Liver (tissue), 9 donors: Measurements from ENCODE around the gene TRMT10B. TPM values are rescaled to one million over a fixed set of nuclear protein-coding genes. Genes with fewer than 3 reads are reported as not detected.

Experiments
- DNase-seq: peaks from one replicate; pipeline ENCODE4 v3.0.0-alpha.2; 2017; ENCODE audit warnings: low spot score
- H3K27ac ChIP-seq, 2 donors: one replicate each; pipeline ENCODE4 v1.7.0; 2013; ENCODE audit warnings: inconsistent platforms in 2 of 2, low read length in 2 of 2, control low read depth in 1 of 2, low read depth in 1 of 2, mild to moderate bottlenecking in 1 of 2
- H3K27me3 ChIP-seq, 4 donors: one replicate each; pipeline versions ENCODE4 v1.6.1 to v1.7.0; 2013; ENCODE audit warnings: low read length in 3 of 4, inconsistent platforms in 1 of 4, mild to moderate bottlenecking in 1 of 4, moderate library complexity in 1 of 4; ENCODE audit not compliant: control insufficient read depth in 4 of 4, insufficient read depth in 4 of 4
- H3K36me3 ChIP-seq, 4 donors: one replicate each; pipeline versions ENCODE4 v1.6.1 to v1.7.0; 2013; ENCODE audit warnings: low read length in 3 of 4, mild to moderate bottlenecking in 3 of 4, low read depth in 1 of 4, moderate library complexity in 1 of 4; ENCODE audit not compliant: control insufficient read depth in 4 of 4, insufficient read depth in 3 of 4
- H3K4me1 ChIP-seq, 4 donors: one replicate each; pipeline versions ENCODE4 v1.6.1 to v1.7.0; 2013; ENCODE audit warnings: low read length in 3 of 4, mild to moderate bottlenecking in 3 of 4, moderate library complexity in 1 of 4; ENCODE audit not compliant: control insufficient read depth in 4 of 4, insufficient read depth in 4 of 4
- H3K4me3 ChIP-seq, 3 donors: one replicate each; pipeline versions ENCODE4 v1.6.1 to v1.7.0; 2013; ENCODE audit warnings: low read length in 3 of 3, control low read depth in 1 of 3, low read depth in 1 of 3, mild to moderate bottlenecking in 1 of 3
- H3K9ac ChIP-seq, 2 donors: one replicate each; pipeline ENCODE4 v1.7.0; 2013; ENCODE audit warnings: low read length in 2 of 2, mild to moderate bottlenecking in 2 of 2, moderate library complexity in 2 of 2, control low read depth in 1 of 2, low read depth in 1 of 2
- H3K9me3 ChIP-seq, 4 donors: one replicate each; pipeline versions ENCODE4 v1.6.1 to v1.7.0; 2013; ENCODE audit warnings: low read length in 3 of 4; ENCODE audit not compliant: control insufficient read depth in 4 of 4
- EGR1 ChIP-seq, 2 donors: IDR thresholded peaks; 2 replicates each; pipeline ENCODE4 v1.6.1; 2016 to 2018; ENCODE audit warnings: antibody characterized with exemption in 2 of 2, low read depth in 2 of 2
- FOXA1 ChIP-seq: IDR thresholded peaks from 2 replicates; pipeline ENCODE4 v1.6.1; 2016; ENCODE audit warnings: antibody characterized with exemption
- FOXA2 ChIP-seq: IDR thresholded peaks from 2 replicates; pipeline ENCODE4 v1.6.1; 2016; ENCODE audit warnings: antibody characterized with exemption
- GABPA ChIP-seq, 2 donors: IDR thresholded peaks in 1 of 2; conservative IDR thresholded peaks in 1 of 2; 2 replicates each; pipeline ENCODE4 v1.6.1; 2016; ENCODE audit warnings: antibody characterized with exemption in 2 of 2, mild to moderate bottlenecking in 1 of 2, moderate library complexity in 1 of 2
- HNF4A ChIP-seq, 2 donors: conservative IDR thresholded peaks; 2 replicates each; pipeline ENCODE4 v1.6.1; 2016; ENCODE audit warnings: antibody characterized with exemption in 2 of 2, mild to moderate bottlenecking in 2 of 2
- HNF4G ChIP-seq: IDR thresholded peaks from 2 replicates; pipeline ENCODE4 v1.6.1; 2016; ENCODE audit warnings: antibody characterized with exemption
- JUND ChIP-seq, 2 donors: IDR thresholded peaks; 2 replicates each; pipeline ENCODE4 v1.6.1; 2016; ENCODE audit warnings: antibody characterized with exemption in 2 of 2
- NR2F2 ChIP-seq: IDR thresholded peaks from 2 replicates; pipeline ENCODE4 v1.6.1; 2016; ENCODE audit warnings: antibody characterized with exemption
- RAD21 ChIP-seq, 2 donors: IDR thresholded peaks; 2 replicates each; pipeline ENCODE4 v1.6.1; 2016; ENCODE audit warnings: antibody characterized with exemption in 2 of 2, mild to moderate bottlenecking in 2 of 2
- RXRA ChIP-seq, 2 donors: IDR thresholded peaks; 2 replicates each; pipeline ENCODE4 v1.6.1; 2017 to 2018; ENCODE audit warnings: antibody characterized with exemption in 2 of 2, mild to moderate bottlenecking in 1 of 2
- SP1 ChIP-seq: IDR thresholded peaks from 2 replicates; pipeline ENCODE4 v1.6.1; 2018; ENCODE audit warnings: antibody characterized with exemption, mild to moderate bottlenecking
- TAF1 ChIP-seq: conservative IDR thresholded peaks from 2 replicates; pipeline ENCODE4 v1.6.1; 2016; ENCODE audit warnings: antibody characterized with exemption, mild to moderate bottlenecking
- YY1 ChIP-seq: IDR thresholded peaks from 2 replicates; pipeline ENCODE4 v1.6.1; 2016; ENCODE audit warnings: antibody characterized with exemption, mild to moderate bottlenecking
- WGBS: extraction: QIAGEN DNeasy Blood & Tissue Kit; methylation state at CpG from one replicate; pipeline ENCODE4 v1.1.7; 2013; 5-methylcytosine and 5-hydroxymethylcytosine counted together
- polyA plus RNA-seq, 2 donors: library from polyadenylated mRNA; stranded (reverse) in 1 of 2; unstranded in 1 of 2; fragments of 200-250 nt in 1 of 2; fragments of >200 nt in 1 of 2; fragmentation: Nextera tagmentation in 1 of 2; extraction: Ambion mirVana in 1 of 2; gene quantifications; one replicate each; pipeline versions ENCODE4 v1.2.1 to v1.2.3, GENCODE V29; 2013 to 2015
- total RNA-seq, 2 donors: library from RNA; depleted of rRNA; stranded (reverse); fragments of >200 nt; gene quantifications; one replicate each; pipeline ENCODE4 v1.2.3, GENCODE V29; 2014
- TF ChIP-seq, protein P1 (sequence below): IDR thresholded peaks from 2 replicates; pipeline ENCODE4 v1.6.1; 2016; ENCODE audit warnings: antibody characterized with exemption
- TF ChIP-seq, protein P2 (sequence below): IDR thresholded peaks from 2 replicates; pipeline ENCODE4 v1.6.1; 2016; ENCODE audit warnings: antibody characterized with exemption
- TF ChIP-seq, protein P3 (sequence below): fragments of 150-350 bp; IDR thresholded peaks from 2 replicates; pipeline ENCODE4 v1.5.1; 2017; ENCODE audit warnings: improper control_type of control experiment, low read depth, low read length; ENCODE audit not compliant: missing input control
- TF ChIP-seq, protein P4 (sequence below): IDR thresholded peaks from 2 replicates; pipeline ENCODE4 v1.6.1; 2016; ENCODE audit warnings: antibody characterized with exemption
- TF ChIP-seq, protein P5 (sequence below): IDR thresholded peaks from 2 replicates; pipeline ENCODE4 v1.6.1; 2016; ENCODE audit warnings: antibody characterized with exemption, mild to moderate bottlenecking
- donor health status: healthy.
- donor health status: healthy.
- donor health status: healthy.
- donor health status: healthy.
- donor health status: healthy.

Gene TRMT10B
- total and polyA plus RNA-seq, 4 donors = 1.9 to 3.9 (median 2.1) TPM

DNA sequence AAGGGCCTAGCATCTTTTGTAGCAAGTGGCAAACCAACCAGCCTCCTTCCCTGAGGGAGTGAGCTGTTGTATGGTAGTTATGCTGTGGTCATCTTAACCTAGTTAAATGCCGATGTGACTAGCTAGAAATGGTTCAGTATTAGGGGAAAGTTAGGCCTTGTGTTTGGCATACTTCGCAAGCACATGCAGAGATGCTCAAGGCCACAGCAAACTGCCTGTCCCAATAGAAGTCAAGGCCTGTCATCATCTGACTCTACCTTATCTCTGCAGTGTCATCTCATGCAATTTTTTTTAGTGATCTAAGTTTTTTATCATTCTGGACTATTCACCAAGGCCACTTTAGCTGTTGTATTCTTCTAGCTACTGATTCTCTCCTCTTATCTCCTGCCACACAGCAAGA lies 36.5 kb downstream of the TRMT10B start:
- TF ChIP-seq GABPA (IDR thresholded peaks at IDR 0.05 in 1 of 2, conservative IDR thresholded peaks at IDR 0.05 in 1 of 2) (no peak), FOXA1 (no peak), TAF1 (no peak), FOXA2 (no peak), EGR1 (IDR thresholded peaks at IDR 0.05; ENCODE audit: low read depth in 2 of 2) (no peak), RAD21 (IDR thresholded peaks at IDR 0.05) (no peak)
- TF ChIP-seq, protein P1, sequence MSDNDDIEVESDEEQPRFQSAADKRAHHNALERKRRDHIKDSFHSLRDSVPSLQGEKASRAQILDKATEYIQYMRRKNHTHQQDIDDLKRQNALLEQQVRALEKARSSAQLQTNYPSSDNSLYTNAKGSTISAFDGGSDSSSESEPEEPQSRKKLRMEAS = no peak
- H3K4me1 ChIP-seq = peaks cover 0 to 10% (median 4%) of the 10 kb centered on the region in 4 donors
- no peaks in the 10 kb centered on the region for H3K27me3 ChIP-seq
- H3K9me3 ChIP-seq = no peaks in the 10 kb centered on the region
- H3K27ac ChIP-seq = no peak overlapping the region
- WGBS = 98% methylated on average over 2 of the region's 2 CpGs
- H3K4me3 ChIP-seq = no peak overlapping the region
- H3K36me3 ChIP-seq = peaks cover 0 to 2% (median 0%) of the 10 kb centered on the region in 4 donors
- no peak for DNase-seq
- H3K9ac ChIP-seq = no peak overlapping the region

DNA sequence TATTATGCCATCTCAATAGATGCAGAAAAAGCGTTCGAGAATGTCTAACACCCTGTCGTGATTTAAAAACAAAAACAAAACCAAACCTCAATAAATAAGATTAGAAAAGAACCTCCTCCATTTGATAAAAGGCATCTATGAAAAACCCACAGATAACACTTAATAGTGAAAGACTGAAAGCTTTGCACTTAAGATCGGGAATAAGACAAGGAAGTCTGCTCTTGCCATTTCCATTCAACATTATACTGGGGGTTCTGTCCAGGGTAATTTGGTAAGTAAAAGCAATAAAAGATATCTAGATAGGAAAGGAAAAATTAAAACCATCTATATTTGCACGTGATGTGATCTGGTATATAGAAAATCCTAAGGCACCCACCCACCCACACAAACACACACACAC lies 38.5 kb downstream of the TRMT10B start:
- Histone ChIP-seq H3K27ac (no peak overlapping the region), H3K9me3 (no peaks in the 10 kb centered on the region), H3K27me3 (no peaks in the 10 kb centered on the region), H3K9ac (no peak overlapping the region), H3K4me3 (no peak overlapping the region), H3K4me1 (peaks cover 0 to 8% (median 2%) of the 10 kb centered on the region in 4 donors), H3K36me3 (peaks cover 0 to 2% (median 0%) of the 10 kb centered on the region in 4 donors)
- no peak for TF ChIP-seq YY1
- TF ChIP-seq RXRA (IDR thresholded peaks at IDR 0.05) = no peak
- TF ChIP-seq, protein P2, sequence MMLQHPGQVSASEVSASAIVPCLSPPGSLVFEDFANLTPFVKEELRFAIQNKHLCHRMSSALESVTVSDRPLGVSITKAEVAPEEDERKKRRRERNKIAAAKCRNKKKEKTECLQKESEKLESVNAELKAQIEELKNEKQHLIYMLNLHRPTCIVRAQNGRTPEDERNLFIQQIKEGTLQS = no peak
- no peak for TF ChIP-seq JUND (IDR thresholded peaks at IDR 0.05)
- no peak for TF ChIP-seq TAF1
- TF ChIP-seq NR2F2 = no peak
- no peak for TF ChIP-seq HNF4A (conservative IDR thresholded peaks at IDR 0.05)
- no peak for TF ChIP-seq FOXA2
- TF ChIP-seq SP1 = no peak
- no peak for TF ChIP-seq RAD21 (IDR thresholded peaks at IDR 0.05)
- no peak for TF ChIP-seq FOXA1
- TF ChIP-seq GABPA (IDR thresholded peaks at IDR 0.05 in 1 of 2, conservative IDR thresholded peaks at IDR 0.05 in 1 of 2) = no peak
- TF ChIP-seq, protein P3, sequence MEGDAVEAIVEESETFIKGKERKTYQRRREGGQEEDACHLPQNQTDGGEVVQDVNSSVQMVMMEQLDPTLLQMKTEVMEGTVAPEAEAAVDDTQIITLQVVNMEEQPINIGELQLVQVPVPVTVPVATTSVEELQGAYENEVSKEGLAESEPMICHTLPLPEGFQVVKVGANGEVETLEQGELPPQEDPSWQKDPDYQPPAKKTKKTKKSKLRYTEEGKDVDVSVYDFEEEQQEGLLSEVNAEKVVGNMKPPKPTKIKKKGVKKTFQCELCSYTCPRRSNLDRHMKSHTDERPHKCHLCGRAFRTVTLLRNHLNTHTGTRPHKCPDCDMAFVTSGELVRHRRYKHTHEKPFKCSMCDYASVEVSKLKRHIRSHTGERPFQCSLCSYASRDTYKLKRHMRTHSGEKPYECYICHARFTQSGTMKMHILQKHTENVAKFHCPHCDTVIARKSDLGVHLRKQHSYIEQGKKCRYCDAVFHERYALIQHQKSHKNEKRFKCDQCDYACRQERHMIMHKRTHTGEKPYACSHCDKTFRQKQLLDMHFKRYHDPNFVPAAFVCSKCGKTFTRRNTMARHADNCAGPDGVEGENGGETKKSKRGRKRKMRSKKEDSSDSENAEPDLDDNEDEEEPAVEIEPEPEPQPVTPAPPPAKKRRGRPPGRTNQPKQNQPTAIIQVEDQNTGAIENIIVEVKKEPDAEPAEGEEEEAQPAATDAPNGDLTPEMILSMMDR = no peak
- no peak for TF ChIP-seq HNF4G
- TF ChIP-seq, protein P4, sequence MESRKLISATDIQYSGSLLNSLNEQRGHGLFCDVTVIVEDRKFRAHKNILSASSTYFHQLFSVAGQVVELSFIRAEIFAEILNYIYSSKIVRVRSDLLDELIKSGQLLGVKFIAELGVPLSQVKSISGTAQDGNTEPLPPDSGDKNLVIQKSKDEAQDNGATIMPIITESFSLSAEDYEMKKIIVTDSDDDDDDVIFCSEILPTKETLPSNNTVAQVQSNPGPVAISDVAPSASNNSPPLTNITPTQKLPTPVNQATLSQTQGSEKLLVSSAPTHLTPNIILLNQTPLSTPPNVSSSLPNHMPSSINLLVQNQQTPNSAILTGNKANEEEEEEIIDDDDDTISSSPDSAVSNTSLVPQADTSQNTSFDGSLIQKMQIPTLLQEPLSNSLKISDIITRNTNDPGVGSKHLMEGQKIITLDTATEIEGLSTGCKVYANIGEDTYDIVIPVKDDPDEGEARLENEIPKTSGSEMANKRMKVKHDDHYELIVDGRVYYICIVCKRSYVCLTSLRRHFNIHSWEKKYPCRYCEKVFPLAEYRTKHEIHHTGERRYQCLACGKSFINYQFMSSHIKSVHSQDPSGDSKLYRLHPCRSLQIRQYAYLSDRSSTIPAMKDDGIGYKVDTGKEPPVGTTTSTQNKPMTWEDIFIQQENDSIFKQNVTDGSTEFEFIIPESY = no peak
- TF ChIP-seq, protein P5, sequence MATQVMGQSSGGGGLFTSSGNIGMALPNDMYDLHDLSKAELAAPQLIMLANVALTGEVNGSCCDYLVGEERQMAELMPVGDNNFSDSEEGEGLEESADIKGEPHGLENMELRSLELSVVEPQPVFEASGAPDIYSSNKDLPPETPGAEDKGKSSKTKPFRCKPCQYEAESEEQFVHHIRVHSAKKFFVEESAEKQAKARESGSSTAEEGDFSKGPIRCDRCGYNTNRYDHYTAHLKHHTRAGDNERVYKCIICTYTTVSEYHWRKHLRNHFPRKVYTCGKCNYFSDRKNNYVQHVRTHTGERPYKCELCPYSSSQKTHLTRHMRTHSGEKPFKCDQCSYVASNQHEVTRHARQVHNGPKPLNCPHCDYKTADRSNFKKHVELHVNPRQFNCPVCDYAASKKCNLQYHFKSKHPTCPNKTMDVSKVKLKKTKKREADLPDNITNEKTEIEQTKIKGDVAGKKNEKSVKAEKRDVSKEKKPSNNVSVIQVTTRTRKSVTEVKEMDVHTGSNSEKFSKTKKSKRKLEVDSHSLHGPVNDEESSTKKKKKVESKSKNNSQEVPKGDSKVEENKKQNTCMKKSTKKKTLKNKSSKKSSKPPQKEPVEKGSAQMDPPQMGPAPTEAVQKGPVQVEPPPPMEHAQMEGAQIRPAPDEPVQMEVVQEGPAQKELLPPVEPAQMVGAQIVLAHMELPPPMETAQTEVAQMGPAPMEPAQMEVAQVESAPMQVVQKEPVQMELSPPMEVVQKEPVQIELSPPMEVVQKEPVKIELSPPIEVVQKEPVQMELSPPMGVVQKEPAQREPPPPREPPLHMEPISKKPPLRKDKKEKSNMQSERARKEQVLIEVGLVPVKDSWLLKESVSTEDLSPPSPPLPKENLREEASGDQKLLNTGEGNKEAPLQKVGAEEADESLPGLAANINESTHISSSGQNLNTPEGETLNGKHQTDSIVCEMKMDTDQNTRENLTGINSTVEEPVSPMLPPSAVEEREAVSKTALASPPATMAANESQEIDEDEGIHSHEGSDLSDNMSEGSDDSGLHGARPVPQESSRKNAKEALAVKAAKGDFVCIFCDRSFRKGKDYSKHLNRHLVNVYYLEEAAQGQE = no peak
- TF ChIP-seq EGR1 (IDR thresholded peaks at IDR 0.05; ENCODE audit: low read depth in 2 of 2) = no peak
- 92% methylated on average over 5 of the region's 5 CpGs for WGBS
- DNase-seq = no peak
